IMR-90 (cell line): ENCODE measurements around the gene ARHGDIA. TPM values are rescaled to one million over a fixed set of nuclear protein-coding genes. Genes with fewer than 3 reads are reported as not detected.

Experiments used
- ATAC-seq: fragments of 200-7000 bp; cut with Tn5 transposase; 2 replicates; pipeline ENCODE4 v1.9.1; 2020; ENCODE audit warnings: low read depth, mild to moderate bottlenecking, moderate library complexity
- BruUV-seq: library from RNA; stranded (reverse); fragments of 400-500 nt; replicated peaks from 2 replicates; lab custom pipeline; 2021; lab: Mats Ljungman, UMichigan
- CTCF ChIA-PET: fragments of 300-600 bp; formaldehyde crosslinking; extraction: SDS; loops from one replicate; lab custom pipeline; 2021; ENCODE audit warnings: antibody characterized with exemption; lab: Yijun Ruan, JAX
- POLR2A ChIA-PET: fragments of 300-600 bp; sonication (Branson Sonifier 250); formaldehyde crosslinking; loops from one replicate; lab custom pipeline; 2022; ENCODE audit warnings: antibody characterized with exemption; ENCODE audit not compliant: unreplicated experiment; lab: Charles Lee
- DNase-seq: peaks from one replicate; pipeline ENCODE4 v3.0.0; 2013
- H2AFZ ChIP-seq: replicated peaks from 2 replicates; pipeline ENCODE3; 2013; ENCODE audit warnings: low read length, mild to moderate bottlenecking; ENCODE audit not compliant: poor library complexity
- H2AK5ac ChIP-seq: 2 replicates; pipeline ENCODE4 v1.6.1; 2013; ENCODE audit warnings: low read depth, low read length, inconsistent platforms
- H2AK9ac ChIP-seq: replicated peaks from 2 replicates; pipeline ENCODE3; 2013; ENCODE audit warnings: mild to moderate bottlenecking, low read depth, low read length, moderate library complexity; ENCODE audit not compliant: poor library complexity
- H2BK120ac ChIP-seq: 2 replicates; pipeline ENCODE4 v1.6.1; 2013; ENCODE audit warnings: low read depth, low read length, inconsistent platforms
- H2BK15ac ChIP-seq: 3 replicates; pipeline ENCODE4 v1.6.1; 2013; ENCODE audit warnings: low read depth, low read length, inconsistent platforms
- H2BK20ac ChIP-seq: 2 replicates; pipeline ENCODE4 v1.6.1; 2013; ENCODE audit warnings: low read depth, mild to moderate bottlenecking, inconsistent platforms, low read length, moderate library complexity
- H2BK5ac ChIP-seq: 2 replicates; pipeline ENCODE4 v1.6.1; 2013; ENCODE audit warnings: mild to moderate bottlenecking, low read depth, low read length, inconsistent platforms; ENCODE audit not compliant: poor library complexity, severe bottlenecking
- H3K14ac ChIP-seq: replicated peaks from 2 replicates; pipeline ENCODE4 v1.6.1; 2013; ENCODE audit warnings: low read depth, low read length, inconsistent platforms
- H3K18ac ChIP-seq: 2 replicates; pipeline ENCODE4 v1.6.1; 2013; ENCODE audit warnings: low read depth, low read length, control low read depth
- H3K23ac ChIP-seq: 2 replicates; pipeline ENCODE4 v1.6.1; 2013; ENCODE audit warnings: low read depth, low read length, inconsistent platforms
- H3K27ac ChIP-seq: 2 replicates; pipeline ENCODE4 v1.5.1; 2013; ENCODE audit warnings: mild to moderate bottlenecking, control low read depth, low read length; ENCODE audit not compliant: insufficient read depth
- H3K27me3 ChIP-seq: 2 replicates; pipeline ENCODE4 v1.6.1; 2013; ENCODE audit warnings: low read length; ENCODE audit not compliant: control insufficient read depth, insufficient read depth
- H3K36me3 ChIP-seq: 2 replicates; pipeline ENCODE4 v1.6.1; 2013; ENCODE audit warnings: low read length, mixed read lengths; ENCODE audit not compliant: control insufficient read depth, insufficient read depth
- H3K4ac ChIP-seq: 2 replicates; pipeline ENCODE4 v1.6.1; 2013; ENCODE audit warnings: low read depth, low read length, inconsistent platforms
- H3K4me1 ChIP-seq: 2 replicates; pipeline ENCODE4 v1.6.1; 2013; ENCODE audit warnings: low read length, mixed read lengths; ENCODE audit not compliant: control insufficient read depth, insufficient read depth
- H3K4me2 ChIP-seq: 2 replicates; pipeline ENCODE4 v1.6.1; 2013; ENCODE audit warnings: low read depth, mild to moderate bottlenecking, control low read depth, low read length, moderate library complexity
- H3K4me3 ChIP-seq: 2 replicates; pipeline ENCODE4 v1.5.1; 2013; ENCODE audit warnings: low read depth, mild to moderate bottlenecking, control low read depth, low read length, moderate library complexity; ENCODE audit not compliant: insufficient read depth
- H3K56ac ChIP-seq: 2 replicates; pipeline ENCODE4 v1.6.1; 2013; ENCODE audit warnings: low read length, inconsistent platforms; ENCODE audit not compliant: insufficient read depth; ENCODE audit errors: extremely low read depth
- H3K79me1 ChIP-seq, 2 experiments: 2 replicates each; pipeline ENCODE4 v1.6.1; 2013; ENCODE audit warnings: low read length in 2 of 2, inconsistent platforms in 1 of 2, low read depth in 1 of 2
- H3K9ac ChIP-seq: 2 replicates; pipeline ENCODE4 v1.6.1; 2013; ENCODE audit warnings: low read depth, low read length, control low read depth
- H3K9me1 ChIP-seq: 2 replicates; pipeline ENCODE4 v1.6.1; 2013; ENCODE audit warnings: low read length, inconsistent platforms; ENCODE audit not compliant: insufficient read depth
- H3K9me3 ChIP-seq: 2 replicates; pipeline ENCODE4 v1.6.1; 2013; ENCODE audit warnings: low read length; ENCODE audit not compliant: control insufficient read depth, insufficient read depth
- H4K20me1 ChIP-seq: 2 replicates; pipeline ENCODE4 v1.6.1; 2013; ENCODE audit warnings: low read length, inconsistent platforms; ENCODE audit not compliant: insufficient read depth
- H4K5ac ChIP-seq: 2 replicates; pipeline ENCODE4 v1.6.1; 2013; ENCODE audit warnings: mild to moderate bottlenecking, low read depth, low read length, control low read depth
- H4K8ac ChIP-seq, 2 experiments: 2 replicates each; pipeline ENCODE4 v1.6.1; 2013; ENCODE audit warnings: low read depth in 2 of 2, low read length in 2 of 2, control low read depth in 1 of 2, inconsistent platforms in 1 of 2
- H4K91ac ChIP-seq: 2 replicates; pipeline ENCODE4 v1.6.1; 2013; ENCODE audit warnings: low read depth, low read length, inconsistent platforms; ENCODE audit not compliant: insufficient read depth
- BHLHE40 ChIP-seq: fragments of 150-350 bp; IDR thresholded peaks from 2 replicates; pipeline ENCODE4 v1.6.1; 2016; ENCODE audit warnings: mild to moderate bottlenecking, low read depth, low read length
- CEBPB ChIP-seq: IDR thresholded peaks from 2 replicates; pipeline ENCODE4 v1.6.1; 2012; ENCODE audit warnings: low read depth, low read length, improper control_type of control experiment
- CHD1 ChIP-seq: IDR thresholded peaks from 2 replicates; pipeline ENCODE4 v1.6.1; 2012; ENCODE audit warnings: low read depth, low read length, improper control_type of control experiment
- ELK1 ChIP-seq: fragments of 150-350 bp; IDR thresholded peaks from 2 replicates; pipeline ENCODE4 v1.6.1; 2016; ENCODE audit warnings: low read depth, mild to moderate bottlenecking, low read length, moderate library complexity, borderline replicate concordance
- FOS ChIP-seq: fragments of 150-350 bp; IDR thresholded peaks from 2 replicates; pipeline ENCODE4 v1.6.1; 2016; ENCODE audit warnings: low read depth, low read length
- MAFK ChIP-seq: IDR thresholded peaks from 2 replicates; pipeline ENCODE4 v1.6.1; 2012; ENCODE audit warnings: low read depth, low read length, improper control_type of control experiment
- MAZ ChIP-seq: IDR thresholded peaks from 2 replicates; pipeline ENCODE4 v1.6.1; 2012; ENCODE audit warnings: low read depth, mild to moderate bottlenecking, low read length, improper control_type of control experiment, moderate library complexity, borderline replicate concordance
- MXI1 ChIP-seq: IDR thresholded peaks from 2 replicates; pipeline ENCODE4 v1.6.1; 2012; ENCODE audit warnings: low read depth, mild to moderate bottlenecking, low read length, moderate library complexity, borderline replicate concordance
- NFE2L2 ChIP-seq: fragments of 150-350 bp; IDR thresholded peaks from 2 replicates; pipeline ENCODE4 v1.6.1; 2016; ENCODE audit warnings: low read depth, mild to moderate bottlenecking, low read length
- POLR2A ChIP-seq: IDR thresholded peaks from 2 replicates; pipeline ENCODE4 v1.6.1; 2012; ENCODE audit warnings: mild to moderate bottlenecking, low read depth, low read length
- RAD21 ChIP-seq: IDR thresholded peaks from 2 replicates; pipeline ENCODE4 v1.6.1; 2012; ENCODE audit warnings: low read length, improper control_type of control experiment
- RCOR1 ChIP-seq: IDR thresholded peaks from 2 replicates; pipeline ENCODE4 v1.6.1; 2012; ENCODE audit warnings: mild to moderate bottlenecking, low read length, improper control_type of control experiment; ENCODE audit not compliant: insufficient replicate concordance
- RFX5 ChIP-seq: IDR thresholded peaks from 2 replicates; pipeline ENCODE4 v1.8.0; 2012; ENCODE audit warnings: low read depth, mild to moderate bottlenecking, low read length, moderate library complexity
- SMC3 ChIP-seq: fragments of 150-350 bp; IDR thresholded peaks from 2 replicates; pipeline ENCODE4 v1.6.1; 2016; ENCODE audit warnings: low read depth, mild to moderate bottlenecking, antibody characterized with exemption, low read length, moderate library complexity
- USF2 ChIP-seq: fragments of 150-350 bp; IDR thresholded peaks from 2 replicates; pipeline ENCODE4 v1.6.1; 2017; ENCODE audit warnings: mild to moderate bottlenecking, antibody characterized with exemption, low read length, low read depth
- WGBS, 2 experiments: methylation state at CpG; one replicate each; pipeline versions ENCODE4 v1.1.5 to v1.1.7; 2013; ENCODE audit warnings: missing lambda C conversion rate in 2 of 2; ENCODE audit not compliant: insufficient read length in 1 of 2; ENCODE audit errors: extremely low coverage in 2 of 2; 5-methylcytosine and 5-hydroxymethylcytosine counted together
- dilution Hi-C: fragments of 300-500 bp; cut with HindIII; formaldehyde crosslinking; loops from one replicate; pipeline ENCODE4 v1.14.3; 2018; ENCODE audit warnings: low sequenced_read_pairs; ENCODE audit not compliant: unreplicated experiment
- in situ Hi-C: fragments of 300-500 bp; cut with MboI; formaldehyde crosslinking; loops from 3 replicates; pipeline ENCODE4 v1.14.3; 2019; ENCODE audit warnings: low sequenced_read_pairs, inconsistent platforms, mixed read lengths
- intact Hi-C: fragments of 100-400 bp; cut with micrococcal nuclease; formaldehyde crosslinking; loops from 2 replicates; pipeline ENCODE4 v1.10.0; 2022
- polyA plus RNA-seq, 3 experiments: library from polyadenylated mRNA; depleted of rRNA; stranded (reverse); fragments of >200 nt; gene quantifications; 2 replicates each; pipeline ENCODE4 v1.2.3, GENCODE V29; 2012; ENCODE audit warnings: low replicate concordance in 1 of 3
- total RNA-seq: library from RNA; depleted of rRNA; stranded (reverse); fragments of >200 nt; gene quantifications from 2 replicates; pipeline ENCODE4 v1.2.3, GENCODE V29; 2012
- TF ChIP-seq, protein P1 (sequence below): conservative IDR thresholded peaks from 2 replicates; pipeline ENCODE4 v1.5.1; 2012; ENCODE audit warnings: mild to moderate bottlenecking, low read depth, low read length, improper control_type of control experiment

The ARHGDIA gene
- total and polyA plus RNA-seq, 2 of the 4 experiments (the other 2 are of a cell fraction): 62.7 to 362 TPM

DNA sequence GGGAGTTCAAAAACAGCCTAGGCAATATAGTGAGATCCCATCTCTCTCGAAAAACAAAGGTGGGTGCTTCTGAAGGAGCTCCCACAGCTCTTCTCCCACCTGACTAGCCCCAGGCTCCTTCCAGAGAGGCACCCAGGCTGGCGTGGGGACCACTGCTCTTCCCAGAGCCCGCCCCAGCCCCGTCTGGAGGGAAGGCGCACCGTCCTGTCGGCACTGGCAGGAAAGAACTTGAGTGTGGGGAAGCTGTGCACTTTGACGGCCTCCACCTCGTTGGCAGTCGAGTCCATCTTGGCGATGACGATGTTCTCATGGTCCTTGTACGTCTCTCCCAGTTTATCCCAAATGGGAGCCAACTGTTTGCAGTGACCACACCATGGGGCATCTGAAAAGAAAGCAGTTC, 25.8 kb downstream of the ARHGDIA start:
- H2AFZ ChIP-seq: no peak overlapping the region
- no peak overlapping the region for H2BK5ac ChIP-seq
- no peak overlapping the region for H3K18ac ChIP-seq
- BruUV-seq: no TSS peak
- no peak overlapping the region for H4K8ac ChIP-seq
- WGBS, 2 experiments: 96% methylated on average over 11 of the region's 13 CpGs; no CpG with 5 or more reads in 1 of the 2 experiments
- no peak overlapping the region for H3K9ac ChIP-seq
- no peak overlapping the region for H3K56ac ChIP-seq
- peaks cover 49% of the 10 kb centered on the region for H4K20me1 ChIP-seq
- no peak overlapping the region for H3K4ac ChIP-seq
- H3K9me3 ChIP-seq: no peaks in the 10 kb centered on the region
- H3K4me2 ChIP-seq: no peak overlapping the region
- H3K23ac ChIP-seq: no peak overlapping the region
- H2BK120ac ChIP-seq: no peak overlapping the region
- CTCF ChIA-PET: no interaction called here
- H2BK15ac ChIP-seq: no peak overlapping the region
- H2BK20ac ChIP-seq: no peak overlapping the region
- DNase-seq (no peak), ATAC-seq (no peak)
- no peak for TF ChIP-seq SMC3
- TF ChIP-seq CHD1: no peak
- no peak for TF ChIP-seq RFX5
- no peak for TF ChIP-seq POLR2A
- TF ChIP-seq RCOR1: no peak
- TF ChIP-seq MAFK: no peak
- TF ChIP-seq NFE2L2: no peak
- TF ChIP-seq ELK1: no peak
- TF ChIP-seq, protein P1, sequence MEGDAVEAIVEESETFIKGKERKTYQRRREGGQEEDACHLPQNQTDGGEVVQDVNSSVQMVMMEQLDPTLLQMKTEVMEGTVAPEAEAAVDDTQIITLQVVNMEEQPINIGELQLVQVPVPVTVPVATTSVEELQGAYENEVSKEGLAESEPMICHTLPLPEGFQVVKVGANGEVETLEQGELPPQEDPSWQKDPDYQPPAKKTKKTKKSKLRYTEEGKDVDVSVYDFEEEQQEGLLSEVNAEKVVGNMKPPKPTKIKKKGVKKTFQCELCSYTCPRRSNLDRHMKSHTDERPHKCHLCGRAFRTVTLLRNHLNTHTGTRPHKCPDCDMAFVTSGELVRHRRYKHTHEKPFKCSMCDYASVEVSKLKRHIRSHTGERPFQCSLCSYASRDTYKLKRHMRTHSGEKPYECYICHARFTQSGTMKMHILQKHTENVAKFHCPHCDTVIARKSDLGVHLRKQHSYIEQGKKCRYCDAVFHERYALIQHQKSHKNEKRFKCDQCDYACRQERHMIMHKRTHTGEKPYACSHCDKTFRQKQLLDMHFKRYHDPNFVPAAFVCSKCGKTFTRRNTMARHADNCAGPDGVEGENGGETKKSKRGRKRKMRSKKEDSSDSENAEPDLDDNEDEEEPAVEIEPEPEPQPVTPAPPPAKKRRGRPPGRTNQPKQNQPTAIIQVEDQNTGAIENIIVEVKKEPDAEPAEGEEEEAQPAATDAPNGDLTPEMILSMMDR: no peak
- no peak for TF ChIP-seq BHLHE40
- TF ChIP-seq RAD21: no peak
- TF ChIP-seq USF2: no peak
- TF ChIP-seq FOS: no peak
- TF ChIP-seq MAZ: no peak
- no peak for TF ChIP-seq MXI1
- TF ChIP-seq CEBPB: no peak
- H3K14ac ChIP-seq: no peak overlapping the region
- H3K79me1 ChIP-seq: peaks cover 4 to 37% of the 10 kb centered on the region in 2 experiments
- POLR2A ChIA-PET: interaction anchor here (1.0 kb wide), 1 partner anchor 10 kb away, joined by 3 read pairs; no protein-coding TSS in a partner anchor
- H4K91ac ChIP-seq: no peak overlapping the region
- no peak overlapping the region for H4K5ac ChIP-seq
- H2AK5ac ChIP-seq: no peak overlapping the region
- no peaks in the 10 kb centered on the region for H3K9me1 ChIP-seq
- H3K36me3 ChIP-seq: peaks cover 62% of the 10 kb centered on the region
- H2AK9ac ChIP-seq: peak overlapping the region; percentile 78
- H3K27me3 ChIP-seq: no peaks in the 10 kb centered on the region
- H3K4me3 ChIP-seq: no peak overlapping the region
- dilution Hi-C loops (no loop called here), in situ Hi-C loops (no loop called here), intact Hi-C loops (no loop called here)
- H3K4me1 ChIP-seq: no peaks in the 10 kb centered on the region
- no peak overlapping the region for H3K27ac ChIP-seq
